Activated CD4-positive, alpha-beta T cell treated with anti-CD3 and anti-CD28 coated beads, Interleukin-2, amount 50 U/mL, for 24 hours (primary cell): Measurements from ENCODE around the gene NOXO1.

Experiments
- DNase-seq, 2 donors: peaks; one replicate each; pipeline ENCODE4 v3.0.0-alpha.2; 2020; ENCODE audit warnings: low read depth in 1 of 2, low spot score in 1 of 2

Gene NOXO1

GRCh38 chr16:1998360-1998835, 17.1 kb upstream of the NOXO1 start:
- no peak for DNase-seq

DNA sequence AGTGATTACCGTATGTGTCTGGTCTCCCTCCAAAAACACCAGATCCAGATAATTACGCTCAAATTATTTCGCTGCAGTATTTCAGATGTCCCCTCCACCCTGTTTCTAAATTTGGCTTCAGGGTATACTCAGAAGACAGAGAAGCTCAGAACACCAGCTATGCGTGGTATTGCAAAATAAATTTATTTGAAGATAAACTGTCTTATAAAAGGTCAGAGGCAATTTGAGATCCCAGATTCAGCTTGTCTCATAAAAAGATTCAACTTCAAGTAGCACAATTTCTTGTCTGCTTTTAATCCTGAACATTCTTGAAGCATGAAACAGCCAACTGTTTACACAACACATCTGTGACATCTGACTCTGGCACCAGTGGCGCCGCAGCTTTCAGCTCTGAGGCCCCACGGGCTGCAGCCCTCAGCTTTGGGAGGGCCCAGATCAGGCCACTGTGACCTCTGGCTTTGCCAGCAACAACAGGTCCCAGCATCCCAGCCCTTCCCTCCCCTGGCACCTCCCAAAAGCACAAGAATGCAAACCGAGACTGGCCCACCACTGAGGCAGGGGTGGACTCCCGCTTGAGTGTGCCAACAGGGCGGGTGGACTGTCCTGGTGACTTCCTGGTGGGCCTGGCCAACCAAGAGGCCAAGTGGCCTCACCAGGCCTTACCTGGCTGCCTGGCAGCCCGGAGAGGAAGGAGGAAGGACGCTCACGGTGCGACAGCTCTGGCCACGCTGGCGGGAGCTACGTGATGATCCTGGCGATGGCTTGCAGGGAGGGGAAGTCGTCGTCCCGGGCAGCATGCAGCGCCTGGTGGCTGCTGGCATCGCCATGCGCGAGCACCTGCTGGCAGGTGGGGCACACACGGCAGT, 16.5 kb upstream of the NOXO1 start:
- DNase-seq = no peak

GRCh38 chr16:1993731-1994131, 12.5 kb upstream of the NOXO1 start:
- DNase-seq = no peak

- DNase-seq = no peak
Measured at GRCh38 chr16:1992704-1993317, 11.5 kb upstream of the NOXO1 start.

GRCh38 chr16:1991948-1992703, 10.9 kb upstream of the NOXO1 start:
- peak; percentile 94 to 97 for DNase-seq

DNA sequence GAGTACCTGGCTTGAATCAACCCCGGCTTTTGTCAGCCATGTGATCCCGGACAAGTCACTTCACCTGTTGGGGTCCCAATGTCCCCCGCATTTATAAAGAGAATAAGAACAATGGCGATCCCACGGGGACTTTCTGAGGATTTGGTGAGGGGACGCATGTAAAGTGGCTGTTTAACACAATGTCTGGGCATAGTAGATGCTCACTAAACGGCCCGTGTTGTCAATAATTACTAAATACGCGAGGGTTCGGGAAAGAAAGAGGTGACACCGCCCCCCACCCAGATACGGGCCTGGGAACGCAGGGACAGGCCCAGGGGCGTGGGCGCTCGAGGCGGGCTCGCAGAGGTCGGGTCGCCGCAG, 10.3 kb upstream of the NOXO1 start:
- DNase-seq = no peak

GRCh38 chr16:1991135-1991551, 9.9 kb upstream of the NOXO1 start:
- no peak for DNase-seq

DNA sequence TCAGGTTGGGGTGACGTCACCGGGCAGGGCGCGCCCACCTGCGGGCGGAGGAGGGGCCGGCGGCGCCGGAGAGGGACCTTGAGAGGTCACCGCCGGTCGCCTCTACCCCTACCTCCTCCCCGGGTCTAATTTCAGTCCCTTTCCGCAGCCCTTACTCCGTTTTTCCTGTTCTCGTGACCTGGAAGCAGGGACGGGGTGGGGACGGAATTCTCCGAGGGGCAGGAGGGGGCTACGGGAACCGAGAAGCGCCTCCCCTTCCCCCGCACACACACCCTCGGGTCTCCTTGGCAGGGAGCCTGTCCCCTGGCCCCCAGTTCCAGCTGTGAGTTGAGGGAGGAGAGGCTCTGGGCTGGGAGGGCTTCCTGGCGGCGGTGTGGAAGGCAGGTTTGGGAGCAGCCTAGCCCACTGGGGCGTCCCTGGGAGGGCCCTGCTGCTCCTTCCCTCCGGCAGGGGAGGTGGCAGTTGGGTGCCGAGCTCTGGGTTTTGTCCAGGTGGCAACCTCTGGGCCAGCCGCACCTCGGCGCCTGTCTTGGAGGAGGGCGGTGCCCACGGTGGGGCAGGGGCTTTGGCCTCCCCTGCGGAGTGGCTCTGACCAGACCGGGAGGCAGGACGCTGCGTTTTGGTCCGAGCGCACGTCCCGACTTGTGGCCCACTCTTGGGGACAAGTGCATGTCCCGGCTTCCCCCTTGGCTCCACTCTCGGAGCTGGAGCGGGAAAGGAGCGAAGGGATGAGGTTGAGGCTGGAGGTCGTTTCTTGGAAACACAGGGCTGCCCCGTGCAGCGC, 9.3 kb upstream of the NOXO1 start:
- no peak for DNase-seq

DNA sequence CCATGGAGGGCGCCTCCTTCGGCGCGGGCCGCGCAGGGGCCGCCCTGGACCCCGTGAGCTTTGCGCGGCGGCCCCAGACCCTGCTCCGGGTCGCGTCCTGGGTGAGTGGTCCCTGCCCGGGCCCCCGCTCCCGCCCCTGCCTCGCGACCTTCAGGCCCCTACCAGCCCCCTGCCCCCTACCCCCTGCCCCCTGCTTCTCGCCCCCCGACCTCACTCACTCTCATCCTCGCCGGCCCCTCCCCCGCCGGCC, 8.8 kb upstream of the NOXO1 start:
- no peak for DNase-seq

DNA sequence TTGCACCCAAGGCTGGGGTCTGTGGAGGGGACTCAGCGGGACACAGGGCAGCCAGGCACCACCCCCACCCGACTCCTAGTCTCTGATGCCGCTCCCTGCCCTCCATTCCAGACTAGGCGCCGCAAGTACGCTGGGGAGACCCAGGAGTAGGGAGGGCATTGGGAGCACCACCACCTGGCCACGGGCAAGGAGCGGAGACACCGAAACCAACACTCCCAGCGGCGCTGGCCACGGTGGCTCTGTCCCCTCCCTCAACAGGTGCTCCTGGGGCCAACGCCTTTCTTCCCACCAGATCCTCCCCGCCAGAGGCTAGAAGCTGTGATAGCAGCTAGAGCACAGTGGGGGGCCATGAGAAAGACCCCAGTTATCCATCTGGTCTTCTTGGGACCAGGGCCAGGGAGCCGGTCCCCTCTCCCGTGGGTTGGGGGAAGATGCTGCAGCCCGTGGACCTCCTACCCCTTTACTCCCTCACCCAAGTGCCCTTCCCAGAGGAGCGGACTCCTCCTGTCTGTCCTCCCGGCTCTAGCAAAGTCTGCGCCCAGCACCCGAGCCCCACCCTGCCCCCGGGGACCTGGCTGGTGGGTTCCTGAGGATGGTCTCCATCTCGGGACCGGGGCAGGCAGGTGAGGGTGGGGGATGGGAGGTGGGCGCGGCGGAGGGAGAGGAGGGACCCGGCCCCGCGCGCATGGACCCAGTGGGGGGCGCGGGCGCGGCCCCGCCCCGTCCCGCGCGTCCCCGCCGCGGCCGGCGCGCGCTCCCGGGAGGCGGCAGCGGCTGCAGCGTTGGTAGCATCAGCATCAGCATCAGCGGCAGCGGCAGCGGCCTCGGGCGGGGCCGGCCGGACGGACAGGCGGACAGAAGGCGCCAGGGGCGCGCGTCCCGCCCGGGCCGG, 8.2 kb upstream of the NOXO1 start, which contains the start of gene SYNGR3:
SYNGR3 (plus strand) TSS at position 762 of the 892 bp plus-strand sequence. CDS start 133 bp downstream, outside the sequence.
- no peak for DNase-seq

GRCh38 chr16:1987198-1987597, 5.9 kb upstream of the NOXO1 start:
- no peak for DNase-seq

DNA sequence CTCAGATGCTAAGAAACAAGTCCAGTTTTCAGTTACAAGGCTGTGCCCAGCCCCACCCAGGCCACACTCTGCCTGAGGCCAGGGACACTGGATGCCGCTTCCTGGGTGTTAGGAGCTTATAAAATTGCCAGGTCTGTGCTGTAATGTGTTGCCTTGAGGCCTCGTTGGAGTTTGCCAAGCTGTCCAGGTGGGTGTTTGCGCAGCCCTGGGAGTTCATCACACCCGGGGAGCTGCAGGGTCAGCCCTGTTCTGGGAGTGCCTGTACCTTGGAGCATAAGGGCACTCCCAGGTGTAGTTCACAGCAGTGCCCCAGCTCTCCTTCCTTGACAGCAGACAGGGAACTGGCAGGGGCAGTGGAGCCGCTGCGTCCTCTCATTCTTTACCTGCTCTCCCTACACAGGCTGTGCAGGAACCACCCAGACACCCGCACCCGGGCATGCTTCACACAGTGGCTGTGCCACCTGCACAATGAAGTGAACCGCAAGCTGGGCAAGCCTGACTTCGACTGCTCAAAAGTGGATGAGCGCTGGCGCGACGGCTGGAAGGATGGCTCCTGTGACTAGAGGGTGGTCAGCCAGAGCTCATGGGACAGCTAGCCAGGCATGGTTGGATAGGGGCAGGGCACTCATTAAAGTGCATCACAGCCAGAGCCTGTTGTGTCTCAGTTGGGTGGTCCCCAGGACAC, 4.3 kb upstream of the NOXO1 start:
- no peak for DNase-seq

DNA sequence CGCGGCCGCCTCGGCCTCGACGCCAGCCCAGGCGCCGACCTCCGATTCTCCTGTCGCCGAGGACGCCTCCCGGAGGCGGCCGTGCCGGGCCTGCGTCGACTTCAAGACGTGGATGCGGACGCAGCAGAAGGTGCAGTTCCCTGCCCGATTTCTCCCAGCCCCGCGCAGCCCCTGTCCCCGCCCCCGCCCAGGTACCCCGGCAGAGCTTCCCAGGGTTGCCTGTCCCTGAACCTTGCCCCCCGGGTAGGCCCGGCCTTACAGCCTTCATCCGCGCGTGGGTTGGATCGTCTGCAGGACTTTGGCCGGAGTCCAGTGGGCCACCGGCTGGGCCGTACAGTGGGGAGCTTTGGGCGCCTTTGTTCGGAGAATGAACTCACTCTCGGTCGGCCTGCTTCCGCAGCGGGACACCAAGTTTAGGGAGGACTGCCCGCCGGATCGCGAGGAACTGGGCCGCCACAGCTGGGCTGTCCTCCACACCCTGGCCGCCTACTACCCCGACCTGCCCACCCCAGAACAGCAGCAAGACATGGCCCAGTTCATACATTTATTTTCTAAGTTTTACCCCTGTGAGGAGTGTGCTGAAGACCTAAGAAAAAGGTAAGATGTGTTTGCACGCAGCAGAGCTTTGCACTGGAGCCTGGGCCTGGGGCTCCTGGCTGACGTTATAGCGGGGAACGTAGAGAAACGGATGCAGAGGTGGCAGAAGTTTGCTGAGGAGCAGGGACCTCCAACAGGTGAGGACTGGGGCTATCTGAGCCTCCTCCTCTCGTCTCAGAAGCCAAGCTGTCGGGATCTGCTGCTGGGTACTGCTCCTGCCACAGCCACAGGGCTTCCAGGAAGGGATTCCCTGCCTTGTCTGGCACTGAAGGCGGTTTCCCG, 3.3 kb upstream of the NOXO1 start:
- DNase-seq = no peak

DNA sequence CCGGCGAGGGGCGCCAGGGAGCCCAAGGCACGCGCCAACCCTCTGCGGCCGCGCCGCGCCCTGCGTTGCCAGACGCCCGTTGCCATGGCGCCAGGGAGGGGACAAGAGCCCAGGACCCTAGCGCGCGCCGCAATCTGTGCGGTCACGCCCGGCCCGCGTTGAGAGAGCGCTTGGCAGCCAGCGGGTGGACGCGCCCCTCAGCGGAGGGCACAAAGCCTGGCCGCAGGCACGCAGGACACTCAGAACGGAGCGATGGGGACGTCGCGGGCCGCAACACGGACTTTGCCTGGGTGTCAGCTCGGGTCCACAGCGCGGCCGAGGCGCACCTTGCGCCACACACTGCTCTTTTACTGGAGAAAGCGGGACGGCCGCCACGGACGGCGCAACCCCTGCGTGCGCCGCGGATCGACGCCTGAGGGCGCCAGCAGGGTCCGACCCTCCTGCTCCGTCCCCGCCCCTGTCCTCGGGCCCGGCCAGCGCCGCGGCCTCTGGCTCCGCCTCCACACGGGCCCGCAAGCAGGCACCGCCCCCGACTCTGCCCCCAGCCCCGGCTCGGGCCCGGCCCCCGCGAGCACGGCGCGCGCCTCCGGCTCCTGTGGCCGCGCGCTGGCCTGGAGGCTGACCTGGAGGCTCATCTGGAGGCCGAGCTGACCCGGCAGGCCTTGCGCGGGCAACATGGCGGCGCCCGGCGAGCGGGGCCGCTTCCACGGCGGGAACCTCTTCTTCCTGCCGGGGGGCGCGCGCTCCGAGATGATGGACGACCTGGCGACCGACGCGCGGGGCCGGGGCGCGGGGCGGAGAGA, 2.5 kb upstream of the NOXO1 start, which contains the start of gene GFER:
GFER (plus strand) TSS at position 650 of the 803 bp plus-strand sequence; CDS start at position 676, 26 bp downstream.
- DNase-seq = no peak

DNA sequence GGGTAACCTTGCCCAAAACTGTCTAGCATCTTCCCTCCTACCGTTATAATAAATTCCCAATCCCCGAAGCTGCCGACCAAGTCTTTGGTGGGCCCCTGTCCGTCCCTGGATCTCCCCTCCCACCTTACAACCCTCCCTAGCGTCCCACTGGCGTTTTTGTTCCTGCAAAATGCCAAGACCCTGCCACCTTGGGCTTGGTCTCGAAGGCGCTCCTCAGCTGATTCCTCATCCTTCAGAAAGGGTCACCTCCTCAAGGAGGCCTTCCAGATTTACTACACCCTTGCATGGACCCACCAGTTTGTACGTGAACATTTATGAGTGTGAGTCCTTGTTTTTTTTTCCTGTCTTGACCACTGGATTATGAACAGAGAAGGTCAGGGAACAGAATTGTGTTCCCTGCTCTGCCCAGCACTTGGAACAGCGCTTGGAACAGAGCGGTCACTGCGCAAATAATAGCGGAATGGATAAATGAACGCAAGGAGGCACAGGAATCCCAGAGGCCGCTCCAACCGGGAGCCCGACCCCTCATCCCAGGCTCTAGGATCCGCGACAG, 1.8 kb upstream of the NOXO1 start:
- no peak for DNase-seq

GRCh38 chr16:1982013-1982433, 754 bp upstream of the NOXO1 start:
- DNase-seq = no peak

GRCh38 chr16:1980770-1981087, 540 bp downstream of the NOXO1 start:
- no peak for DNase-seq
